ENCODE measurements around the gene TRABD. TPM values are rescaled to one million over a fixed set of nuclear protein-coding genes. Genes with fewer than 3 reads are reported as not detected.

Gene TRABD
- total RNA-seq, 1 experiment from 2014 or later: 33.5 TPM

DNA sequence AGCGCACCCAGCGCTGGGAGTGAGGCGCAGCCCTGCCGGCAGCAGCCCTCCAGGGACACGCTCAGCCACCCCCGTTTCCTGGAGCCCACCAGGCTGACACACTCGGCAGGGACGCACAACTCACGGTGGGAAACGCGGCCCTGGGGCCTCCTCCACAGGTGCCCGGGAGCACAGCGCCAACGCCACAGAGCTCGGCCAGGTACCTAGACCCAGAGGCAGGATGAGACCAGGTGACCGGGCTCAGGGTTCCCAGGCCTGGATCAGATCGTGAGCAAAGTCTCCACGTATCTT, 41.1 kb downstream of the TRABD start:
- Histone ChIP-seq H3K4me1 (no peaks in the 10 kb centered on the region), H3K36me3 (ENCODE audit: control insufficient read depth, insufficient read depth, low read length) (no peaks in the 10 kb centered on the region), H3K9me3 (no peaks in the 10 kb centered on the region), H3K4me3 (ENCODE audit: low read depth, low read length) (no peak overlapping the region), H3K27me3 (replicated peaks; ENCODE audit: control insufficient read depth, insufficient read depth, low read length) (no peaks in the 10 kb centered on the region)
- H3K4me1 Mint-ChIP-seq (ENCODE audit: low read depth, unreplicated experiment): no peaks in the 10 kb centered on the region
- H3K4me3 Mint-ChIP-seq (ENCODE audit: unreplicated experiment): no peak overlapping the region
- ChIA-PET POLR2A (no interaction called here), CTCF (no interaction called here)
- H3K27ac Mint-ChIP-seq (ENCODE audit: unreplicated experiment): no peak overlapping the region
- no peaks in the 10 kb centered on the region for H3K9me3 Mint-ChIP-seq (ENCODE audit: unreplicated experiment)
- H3K27me3 Mint-ChIP-seq (ENCODE audit: insufficient read depth, unreplicated experiment): no peaks in the 10 kb centered on the region
- no peak for DNase-seq
- no peak for TF ChIP-seq CTCF (IDR thresholded peaks at IDR 0.05; ENCODE audit: insufficient read depth in 1 of 2, low read depth in 1 of 2, low read length in 1 of 2, severe bottlenecking in 1 of 2, unreplicated experiment in 1 of 2)
- no TSS peak for BruUV-seq (replicated peaks)
- H3K36me3 Mint-ChIP-seq (ENCODE audit: insufficient read depth, unreplicated experiment): peaks cover 20% of the 10 kb centered on the region
- intact Hi-C loops (cut with micrococcal nuclease; ENCODE audit: unreplicated experiment): no loop called here

- POLR2A ChIA-PET: no interaction called here
- H3K27me3 ChIP-seq (replicated peaks; ENCODE audit: control insufficient read depth, insufficient read depth, low read length): no peaks in the 10 kb centered on the region
- no peak for TF ChIP-seq CTCF (IDR thresholded peaks at IDR 0.05; ENCODE audit: insufficient read depth in 1 of 2, low read depth in 1 of 2, low read length in 1 of 2, severe bottlenecking in 1 of 2, unreplicated experiment in 1 of 2)
- DNase-seq: no peak
- CTCF ChIA-PET: no interaction called here
- no peak overlapping the region for H3K4me3 Mint-ChIP-seq (ENCODE audit: unreplicated experiment)
- H3K4me3 ChIP-seq (ENCODE audit: low read depth, low read length): no peak overlapping the region
- BruUV-seq (replicated peaks): no TSS peak
- H3K27me3 Mint-ChIP-seq (ENCODE audit: insufficient read depth, unreplicated experiment): no peaks in the 10 kb centered on the region
- H3K36me3 ChIP-seq (ENCODE audit: control insufficient read depth, insufficient read depth, low read length): no peaks in the 10 kb centered on the region
- H3K4me1 Mint-ChIP-seq (ENCODE audit: low read depth, unreplicated experiment): no peaks in the 10 kb centered on the region
- no peaks in the 10 kb centered on the region for H3K9me3 ChIP-seq
- intact Hi-C loops (cut with micrococcal nuclease; ENCODE audit: unreplicated experiment): no loop called here
- no peaks in the 10 kb centered on the region for H3K9me3 Mint-ChIP-seq (ENCODE audit: unreplicated experiment)
- no peaks in the 10 kb centered on the region for H3K4me1 ChIP-seq
- no peak overlapping the region for H3K27ac Mint-ChIP-seq (ENCODE audit: unreplicated experiment)
- peaks cover 20% of the 10 kb centered on the region for H3K36me3 Mint-ChIP-seq (ENCODE audit: insufficient read depth, unreplicated experiment)
These were observed 42.0 kb downstream of the TRABD start for GRCh38 chr22:50227579-50228215.

GRCh38 chr22:50228366-50228765, 42.7 kb downstream of the TRABD start:
- H3K36me3 Mint-ChIP-seq (ENCODE audit: insufficient read depth, unreplicated experiment): peaks cover 20% of the 10 kb centered on the region
- no peaks in the 10 kb centered on the region for H3K9me3 ChIP-seq
- intact Hi-C loops (cut with micrococcal nuclease; ENCODE audit: unreplicated experiment): no loop called here
- H3K27me3 Mint-ChIP-seq (ENCODE audit: insufficient read depth, unreplicated experiment): no peaks in the 10 kb centered on the region
- POLR2A ChIA-PET: no interaction called here
- no peaks in the 10 kb centered on the region for H3K4me1 Mint-ChIP-seq (ENCODE audit: low read depth, unreplicated experiment)
- no peaks in the 10 kb centered on the region for H3K9me3 Mint-ChIP-seq (ENCODE audit: unreplicated experiment)
- no peak overlapping the region for H3K4me3 Mint-ChIP-seq (ENCODE audit: unreplicated experiment)
- TF ChIP-seq CTCF (IDR thresholded peaks at IDR 0.05; ENCODE audit: insufficient read depth in 1 of 2, low read depth in 1 of 2, low read length in 1 of 2, severe bottlenecking in 1 of 2, unreplicated experiment in 1 of 2): no peak
- CTCF ChIA-PET: no interaction called here
- no TSS peak for BruUV-seq (replicated peaks)
- no peak for DNase-seq
- no peak overlapping the region for H3K27ac Mint-ChIP-seq (ENCODE audit: unreplicated experiment)
- H3K27me3 ChIP-seq (replicated peaks; ENCODE audit: control insufficient read depth, insufficient read depth, low read length): no peaks in the 10 kb centered on the region
- H3K4me3 ChIP-seq (ENCODE audit: low read depth, low read length): no peak overlapping the region
- no peaks in the 10 kb centered on the region for H3K36me3 ChIP-seq (ENCODE audit: control insufficient read depth, insufficient read depth, low read length)
- H3K4me1 ChIP-seq: no peaks in the 10 kb centered on the region
